ENCODE results near the gene ATP1A1. TPM values are rescaled to one million over a fixed set of nuclear protein-coding genes. Genes with fewer than 3 reads are reported as not detected.

Gene ATP1A1
- total RNA-seq, 2 experiments from 2014 or later = 251 to 262 TPM

DNA sequence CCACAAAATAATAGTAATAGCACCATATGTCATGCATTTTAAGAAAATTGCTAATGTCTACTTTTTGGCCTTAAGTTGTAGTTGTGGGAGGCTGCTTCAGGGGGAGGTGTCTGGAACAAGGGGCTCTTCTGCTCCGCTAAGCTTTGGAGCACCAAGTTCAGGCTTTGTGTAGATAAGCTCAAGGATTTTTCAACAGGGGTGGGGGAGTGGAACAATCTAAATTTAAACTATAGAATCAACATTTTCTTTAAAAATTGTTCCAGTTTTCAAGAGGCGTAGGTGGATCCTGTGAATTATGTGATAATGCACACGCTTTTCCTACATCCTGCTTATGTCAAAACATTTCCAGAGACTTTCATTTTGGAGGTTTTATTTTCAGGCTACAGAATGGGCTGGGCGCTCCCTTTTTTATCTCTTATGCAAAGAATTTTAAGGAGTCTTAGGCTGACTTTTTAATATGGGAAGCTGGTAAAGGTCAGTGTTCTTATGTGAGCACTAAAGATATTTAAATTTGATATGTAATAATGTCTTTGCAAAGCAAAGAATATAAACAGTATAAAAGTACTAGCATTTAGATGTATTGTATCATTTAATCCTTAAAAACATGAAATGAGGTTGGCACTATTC, 9.9 kb downstream of the ATP1A1 start:
- ATAC-seq (ENCODE audit: poor library complexity) = no peak
- no peak for DNase-seq
- TF ChIP-seq, protein P1, sequence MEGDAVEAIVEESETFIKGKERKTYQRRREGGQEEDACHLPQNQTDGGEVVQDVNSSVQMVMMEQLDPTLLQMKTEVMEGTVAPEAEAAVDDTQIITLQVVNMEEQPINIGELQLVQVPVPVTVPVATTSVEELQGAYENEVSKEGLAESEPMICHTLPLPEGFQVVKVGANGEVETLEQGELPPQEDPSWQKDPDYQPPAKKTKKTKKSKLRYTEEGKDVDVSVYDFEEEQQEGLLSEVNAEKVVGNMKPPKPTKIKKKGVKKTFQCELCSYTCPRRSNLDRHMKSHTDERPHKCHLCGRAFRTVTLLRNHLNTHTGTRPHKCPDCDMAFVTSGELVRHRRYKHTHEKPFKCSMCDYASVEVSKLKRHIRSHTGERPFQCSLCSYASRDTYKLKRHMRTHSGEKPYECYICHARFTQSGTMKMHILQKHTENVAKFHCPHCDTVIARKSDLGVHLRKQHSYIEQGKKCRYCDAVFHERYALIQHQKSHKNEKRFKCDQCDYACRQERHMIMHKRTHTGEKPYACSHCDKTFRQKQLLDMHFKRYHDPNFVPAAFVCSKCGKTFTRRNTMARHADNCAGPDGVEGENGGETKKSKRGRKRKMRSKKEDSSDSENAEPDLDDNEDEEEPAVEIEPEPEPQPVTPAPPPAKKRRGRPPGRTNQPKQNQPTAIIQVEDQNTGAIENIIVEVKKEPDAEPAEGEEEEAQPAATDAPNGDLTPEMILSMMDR (IDR thresholded peaks at IDR 0.05) = no peak
- POLR2A ChIA-PET = interaction anchor here (0.6 to 3.3 kb wide), 7 partner anchors 8 to 202 kb away, joined by 3 to 13 read pairs (median 4); partner anchors contain the start of gene ATP1A1
- Histone ChIP-seq H3K4me1 (ENCODE audit: insufficient read depth, low read length) (peaks cover 42% of the 10 kb centered on the region), H3K36me3 (ENCODE audit: insufficient read depth, low read length) (peaks cover 45% of the 10 kb centered on the region), H3K4me3 (ENCODE audit: low read length) (no peak overlapping the region), H3K27me3 (ENCODE audit: control insufficient read depth in 1 of 2, insufficient read depth in 2 of 2, low read length in 2 of 2) (no peaks in the 10 kb centered on the region), H3K9me3 (ENCODE audit: control insufficient read depth in 1 of 2, insufficient read depth in 1 of 2, low read length in 2 of 2) (no peaks in the 10 kb centered on the region), H3K27ac (ENCODE audit: low read depth in 1 of 2, low read length in 2 of 2) (no peak overlapping the region)
- peaks cover 72% of the 10 kb centered on the region for H3K36me3 Mint-ChIP-seq (ENCODE audit: low read depth)
- H3K27me3 Mint-ChIP-seq = no peaks in the 10 kb centered on the region
- peak overlapping the region; percentile 18 for H3K4me3 Mint-ChIP-seq
- CTCF ChIA-PET = no interaction called here
- intact Hi-C loops (cut with DNase I, micrococcal nuclease) = no loop called here
- H3K9me3 Mint-ChIP-seq = no peaks in the 10 kb centered on the region
- H3K27ac Mint-ChIP-seq = peak overlapping the region; percentile 9
- peaks cover 92% of the 10 kb centered on the region for H3K4me1 Mint-ChIP-seq (ENCODE audit: low read depth)

DNA sequence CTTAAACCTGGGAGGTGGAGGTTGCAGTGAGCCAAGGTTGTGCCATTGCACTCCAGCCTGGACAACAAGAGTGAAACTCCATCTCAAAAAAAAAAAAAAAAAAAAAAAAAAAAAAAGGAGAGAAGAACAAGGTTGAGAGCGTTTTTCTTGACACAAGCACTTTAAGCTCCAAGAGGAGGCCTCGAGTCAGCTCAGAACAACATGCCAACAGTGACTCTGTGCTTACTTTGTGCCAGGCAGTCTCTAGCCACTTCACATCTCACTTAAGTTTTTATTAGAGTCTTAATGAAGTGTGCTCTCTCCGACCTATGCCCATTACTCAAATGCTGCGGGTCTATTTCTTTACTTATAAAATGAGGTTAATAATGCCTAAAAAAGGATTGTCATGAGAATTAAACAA, 13.0 kb downstream of the ATP1A1 start:
- TF ChIP-seq, protein P1 (IDR thresholded peaks at IDR 0.05) = no peak
- intact Hi-C loops (cut with DNase I, micrococcal nuclease) = no loop called here
- ChIA-PET CTCF (interaction anchor here (1.1 to 1.4 kb wide), 4 partner anchors 10 to 247 kb away, joined by 3 to 6 read pairs (median 4); no protein-coding TSS in a partner anchor), POLR2A (interaction anchor here (0.9 to 4.0 kb wide), 4 partner anchors 10 to 69 kb away, joined by 3 to 18 read pairs (median 5); no protein-coding TSS in a partner anchor)
- ATAC-seq (ENCODE audit: poor library complexity) (no peak), DNase-seq (no peak)
- no peaks in the 10 kb centered on the region for H3K27me3 ChIP-seq (ENCODE audit: control insufficient read depth in 1 of 2, insufficient read depth in 2 of 2, low read length in 2 of 2)
- H3K27ac ChIP-seq (ENCODE audit: low read depth in 1 of 2, low read length in 2 of 2) = no peak overlapping the region
- Mint-ChIP-seq H3K4me1 (ENCODE audit: low read depth) (peaks cover 92% of the 10 kb centered on the region), H3K4me3 (no peak overlapping the region), H3K9me3 (no peaks in the 10 kb centered on the region), H3K27ac (no peak overlapping the region), H3K36me3 (ENCODE audit: low read depth) (peaks cover 92% of the 10 kb centered on the region), H3K27me3 (no peaks in the 10 kb centered on the region)
- H3K4me3 ChIP-seq (ENCODE audit: low read length) = no peak overlapping the region
- no peaks in the 10 kb centered on the region for H3K9me3 ChIP-seq (ENCODE audit: control insufficient read depth in 1 of 2, insufficient read depth in 1 of 2, low read length in 2 of 2)
- H3K4me1 ChIP-seq (ENCODE audit: insufficient read depth, low read length) = peaks cover 39% of the 10 kb centered on the region
- peaks cover 75% of the 10 kb centered on the region for H3K36me3 ChIP-seq (ENCODE audit: insufficient read depth, low read length)

DNA sequence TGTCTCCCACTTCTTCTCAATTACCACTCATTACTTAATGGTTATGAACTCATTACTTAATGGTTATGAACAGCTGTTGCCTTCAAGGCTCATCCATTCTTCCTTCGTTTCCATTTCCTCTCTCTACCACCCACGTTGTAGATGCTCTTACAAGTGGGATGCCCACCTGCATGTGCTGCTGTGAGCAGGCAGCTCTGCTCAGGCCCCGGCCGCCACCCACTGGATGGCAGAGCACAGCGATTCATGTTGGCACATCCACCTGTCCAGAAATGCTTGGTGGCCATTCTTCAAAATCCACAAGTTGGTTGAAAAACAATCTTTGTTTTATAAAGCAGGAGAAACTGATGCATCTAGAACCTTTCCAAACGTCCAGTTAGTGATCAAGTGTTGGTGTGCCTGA, 14.5 kb downstream of the ATP1A1 start:
- ATAC-seq (ENCODE audit: poor library complexity) (no peak), DNase-seq (no peak)
- Histone ChIP-seq H3K4me3 (ENCODE audit: low read length) (no peak overlapping the region), H3K36me3 (ENCODE audit: insufficient read depth, low read length) (peaks cover 90% of the 10 kb centered on the region), H3K4me1 (ENCODE audit: insufficient read depth, low read length) (peaks cover 30% of the 10 kb centered on the region), H3K27ac (ENCODE audit: low read depth in 1 of 2, low read length in 2 of 2) (no peak overlapping the region), H3K27me3 (ENCODE audit: control insufficient read depth in 1 of 2, insufficient read depth in 2 of 2, low read length in 2 of 2) (no peaks in the 10 kb centered on the region), H3K9me3 (ENCODE audit: control insufficient read depth in 1 of 2, insufficient read depth in 1 of 2, low read length in 2 of 2) (no peaks in the 10 kb centered on the region)
- H3K36me3 Mint-ChIP-seq (ENCODE audit: low read depth) = peaks cover 98% of the 10 kb centered on the region
- TF ChIP-seq, protein P1 (IDR thresholded peaks at IDR 0.05) = no peak
- no peaks in the 10 kb centered on the region for H3K27me3 Mint-ChIP-seq
- H3K27ac Mint-ChIP-seq = peak overlapping the region; percentile 69
- intact Hi-C loops (cut with DNase I, micrococcal nuclease) = no loop called here
- no peaks in the 10 kb centered on the region for H3K9me3 Mint-ChIP-seq
- no peak overlapping the region for H3K4me3 Mint-ChIP-seq
- ChIA-PET POLR2A (interaction anchor here (1.7 to 4.0 kb wide), 2 partner anchors 11 to 30 kb away, joined by 6 to 18 read pairs; no protein-coding TSS in a partner anchor), CTCF (no interaction called here)
- H3K4me1 Mint-ChIP-seq (ENCODE audit: low read depth) = peaks cover 86% of the 10 kb centered on the region
